HG03196 (cell line): ENCODE measurements around the gene PLXNA2.

ENCODE experiments used
- ATAC-seq: cut with Tn5 transposase; IDR thresholded peaks from one replicate; pipeline ENCODE4 v1.9.1; 2021; ENCODE audit not compliant: unreplicated experiment

Gene PLXNA2

DNA sequence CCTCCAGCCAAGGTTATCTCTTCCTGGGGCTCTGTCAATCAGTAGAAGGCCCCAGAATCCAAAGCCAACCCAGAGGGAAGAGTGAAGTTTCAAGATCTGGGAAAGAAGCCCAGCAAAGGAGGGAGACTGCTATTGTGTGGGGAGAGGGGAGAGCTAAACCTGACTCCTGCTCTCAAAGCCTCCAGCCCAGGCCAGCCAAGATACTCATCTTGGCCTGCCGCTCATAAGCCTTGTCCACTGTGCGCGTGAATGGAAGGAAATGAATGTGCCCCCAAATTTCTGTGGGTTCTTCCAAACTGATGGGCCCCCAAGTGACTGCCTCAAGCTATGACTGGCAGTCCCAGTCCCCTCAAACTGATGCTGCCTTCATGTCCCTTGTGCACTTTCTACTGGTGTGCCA, 2.0 kb downstream of the PLXNA2 start:
- no peak for ATAC-seq

DNA sequence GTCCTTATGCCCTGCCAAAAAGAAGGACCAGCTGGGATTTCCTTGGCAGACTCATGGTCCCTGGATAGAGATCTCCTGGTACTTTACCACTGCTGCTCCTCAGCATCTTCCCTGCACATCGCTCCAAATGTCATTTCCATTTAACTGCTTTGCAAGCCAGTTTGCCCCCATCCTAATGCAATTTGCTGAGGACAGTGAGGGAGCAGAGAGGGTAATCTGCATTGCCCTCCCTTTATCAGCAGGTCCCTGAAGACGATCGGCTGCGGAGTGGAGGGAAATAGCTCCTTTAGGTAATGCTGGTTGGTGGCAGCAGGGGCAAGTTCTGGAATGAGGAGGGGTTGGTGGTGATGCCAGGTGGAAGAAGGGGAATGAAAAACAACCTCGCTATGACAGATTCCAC, 2.7 kb downstream of the PLXNA2 start:
- no peak for ATAC-seq

DNA sequence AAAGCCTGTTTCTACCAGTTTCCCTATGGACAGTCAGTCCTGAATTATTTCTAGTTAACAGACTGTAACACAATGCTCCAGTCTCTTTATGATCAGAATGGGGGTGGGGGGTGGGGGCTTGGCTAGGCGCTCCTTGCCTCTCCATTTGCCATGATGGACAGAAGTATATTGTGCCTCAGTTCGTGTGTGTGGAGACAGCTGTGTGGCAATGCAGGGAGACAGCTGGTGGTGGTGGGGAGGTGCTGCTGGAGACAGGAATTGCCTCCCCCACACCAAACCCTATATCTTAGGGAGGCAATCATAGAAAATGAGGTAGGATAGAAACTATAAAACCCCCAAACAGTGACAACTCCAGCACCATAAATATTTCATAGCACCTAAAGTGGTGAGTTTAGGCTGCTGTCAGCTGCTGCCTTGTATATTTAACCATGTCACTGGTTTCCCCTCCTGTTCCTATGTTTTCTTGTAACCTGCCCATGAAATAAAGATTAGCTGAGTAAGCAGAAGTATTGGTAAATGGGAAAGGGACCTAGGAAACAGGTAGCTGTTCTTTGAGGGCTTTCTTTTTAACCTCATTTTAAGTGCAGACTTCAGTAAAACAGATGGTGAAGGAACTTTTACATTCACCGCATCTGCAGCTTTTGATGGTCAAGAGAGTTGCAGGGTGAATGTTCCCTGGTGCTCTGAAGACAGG, 3.4 kb downstream of the PLXNA2 start:
- ATAC-seq = no peak

DNA sequence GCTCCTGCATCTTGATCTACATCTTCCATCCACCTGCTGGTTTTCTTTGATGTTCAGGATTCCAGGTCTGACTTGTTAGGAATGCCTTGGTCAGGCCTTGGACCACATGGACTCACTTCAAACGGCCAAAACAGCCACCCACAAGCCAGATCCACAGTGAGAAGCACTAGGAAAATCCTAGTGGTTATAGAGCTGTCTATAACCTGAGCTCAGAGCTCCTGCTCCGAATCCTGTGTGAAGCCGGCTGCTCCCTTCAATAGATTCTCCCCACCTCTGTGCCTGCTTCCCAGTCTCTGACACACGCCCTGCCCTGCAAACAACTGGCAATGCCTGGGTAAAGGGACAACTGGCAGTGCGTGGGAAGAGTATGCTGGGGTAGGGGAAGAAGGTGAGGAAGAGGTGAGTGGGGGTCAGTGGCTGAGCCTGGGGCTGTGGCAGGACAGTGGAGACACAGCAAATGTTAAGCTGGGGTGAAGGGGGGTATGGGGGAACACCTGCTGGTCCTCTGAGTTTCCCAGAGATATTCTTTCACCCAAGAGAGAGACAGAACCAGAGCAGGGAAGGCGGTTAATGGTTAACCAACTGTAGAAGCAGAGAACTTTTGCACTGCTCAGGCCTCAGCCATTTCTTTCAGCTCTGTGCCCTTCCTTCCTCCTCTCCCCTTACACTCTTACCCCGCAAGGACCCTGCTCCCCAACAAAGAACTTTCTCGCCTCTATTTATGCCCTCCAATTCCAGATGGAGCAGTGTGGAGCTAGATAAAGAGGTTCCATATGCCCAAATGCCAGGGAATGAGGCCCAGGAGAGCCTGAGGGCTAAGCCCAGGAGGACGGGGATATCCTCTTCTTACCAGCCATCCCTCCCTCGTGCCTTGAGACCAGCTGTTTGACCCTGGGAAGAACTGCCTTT, 4.5 kb downstream of the PLXNA2 start:
- no peak for ATAC-seq

DNA sequence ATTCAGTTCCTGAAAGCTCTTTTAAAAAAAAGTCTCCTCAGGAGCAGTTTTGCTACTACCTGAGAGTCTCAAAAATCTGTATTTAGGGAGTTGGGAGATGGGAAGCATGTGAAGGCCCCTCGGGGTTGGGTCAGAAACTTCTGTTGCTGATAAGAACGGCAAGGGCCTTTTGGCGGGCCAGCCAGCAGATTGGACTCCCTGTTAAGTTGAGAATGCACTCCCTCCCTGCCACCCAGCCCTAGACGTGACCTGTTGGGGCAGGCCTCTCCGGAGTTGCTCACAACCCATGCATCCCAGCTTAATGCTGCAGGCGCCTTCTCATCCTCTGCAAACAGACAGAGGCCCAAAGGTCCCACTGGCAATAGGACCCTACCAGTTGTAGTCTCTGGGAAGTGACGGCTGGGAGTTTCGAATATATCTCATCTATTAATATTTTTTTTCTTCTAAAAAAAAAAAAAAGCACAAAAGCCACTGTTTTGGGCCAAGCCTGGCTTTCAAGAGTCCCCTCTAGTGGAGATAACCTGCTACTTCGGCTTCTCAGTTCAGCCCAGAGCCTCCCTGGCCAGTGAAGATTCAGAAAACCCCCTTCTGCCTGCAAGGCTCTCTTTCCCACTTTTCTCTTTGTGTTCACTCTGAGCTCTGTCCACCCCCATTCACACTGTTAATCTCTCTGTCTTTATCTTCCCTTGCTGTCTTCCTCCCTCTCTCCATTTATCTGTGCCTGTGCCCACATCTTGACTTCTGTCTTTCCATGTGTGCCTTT, 5.3 kb downstream of the PLXNA2 start:
- no peak for ATAC-seq

DNA sequence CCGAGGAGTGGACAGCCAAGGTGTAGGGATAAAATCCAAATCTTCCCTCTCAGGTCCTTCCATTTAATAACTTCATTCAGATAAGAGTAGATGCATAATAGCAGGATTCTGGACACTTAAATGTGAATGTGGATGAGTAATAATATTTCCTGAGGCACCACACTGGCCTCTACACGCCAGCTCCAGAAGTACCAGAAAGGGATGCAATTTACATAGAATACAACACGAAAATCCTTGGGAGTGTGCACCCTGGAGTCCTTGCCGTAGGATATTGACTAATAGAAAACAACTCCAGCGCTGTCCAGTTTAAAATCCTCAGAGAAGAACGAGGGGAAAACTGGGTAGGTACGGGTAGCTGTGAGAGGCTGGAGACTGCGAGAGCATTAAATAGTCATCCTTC, 6.9 kb downstream of the PLXNA2 start:
- no peak for ATAC-seq

DNA sequence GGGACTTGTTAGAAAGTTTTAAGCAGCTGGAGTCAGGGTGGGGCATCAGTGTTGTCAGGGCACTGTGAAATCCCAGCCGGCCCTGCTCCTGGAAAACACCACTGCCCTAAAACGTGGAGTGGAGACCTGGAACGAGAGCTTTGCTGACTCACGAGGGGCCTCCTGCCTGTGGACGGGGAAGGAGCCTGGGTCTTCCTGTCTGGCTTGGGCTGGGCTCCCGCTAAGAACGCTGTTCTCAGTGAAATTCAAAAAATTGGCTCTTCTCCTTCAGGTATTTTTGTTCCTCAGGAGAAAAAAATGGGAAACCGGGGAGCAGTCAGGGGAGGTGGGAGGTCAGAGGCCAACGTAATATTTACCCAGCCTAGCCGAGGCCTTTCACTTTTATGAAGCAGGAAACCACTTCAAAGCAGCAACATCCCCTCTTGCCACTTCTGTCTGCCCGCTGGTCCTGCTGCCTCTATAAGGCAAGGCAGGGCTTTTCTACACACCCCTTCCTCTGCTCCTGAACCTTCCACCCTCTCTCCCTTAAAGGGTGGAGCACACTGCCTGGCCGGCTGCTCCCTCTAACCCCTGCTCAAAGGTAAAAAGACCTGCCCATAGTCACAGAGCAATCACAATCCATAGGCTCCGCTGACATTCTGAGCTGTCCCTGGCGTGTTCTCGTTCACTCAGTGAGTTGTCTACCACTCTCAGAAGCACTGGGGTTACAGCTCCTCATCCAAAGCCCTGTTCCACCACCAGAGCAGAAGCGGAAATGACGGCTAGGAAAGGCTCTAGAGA, 8.0 kb downstream of the PLXNA2 start:
- no peak for ATAC-seq

DNA sequence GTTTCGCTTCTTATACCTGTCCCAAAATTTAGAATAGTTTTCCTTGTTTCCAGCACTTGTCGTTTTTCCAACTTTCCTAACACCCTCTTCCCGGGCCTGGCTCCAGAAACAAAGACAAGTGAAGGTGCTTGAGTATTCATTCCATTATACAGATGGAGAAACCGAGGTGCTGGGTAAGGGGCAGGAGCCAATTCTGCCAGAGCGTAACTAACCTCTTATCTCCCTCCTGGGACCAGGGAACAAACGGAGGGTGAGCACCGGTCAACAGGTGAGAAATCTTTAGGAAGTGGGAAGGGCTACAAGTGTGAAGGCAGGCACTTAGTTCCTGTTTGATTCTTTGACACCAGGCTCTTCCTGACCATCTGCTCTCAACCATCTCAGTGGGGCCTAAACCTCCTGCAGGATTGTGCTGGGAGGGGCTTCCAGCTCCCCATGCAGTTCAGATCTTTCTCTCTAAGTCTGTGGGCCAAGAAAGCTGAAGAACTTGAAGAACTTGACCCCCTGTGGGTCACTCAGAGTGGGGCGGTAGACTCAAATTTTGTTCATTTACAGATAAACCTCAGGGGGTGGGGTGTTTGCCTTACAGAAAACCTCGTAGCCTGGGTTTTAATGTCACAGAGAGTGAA, 8.7 kb downstream of the PLXNA2 start:
- ATAC-seq = no peak

DNA sequence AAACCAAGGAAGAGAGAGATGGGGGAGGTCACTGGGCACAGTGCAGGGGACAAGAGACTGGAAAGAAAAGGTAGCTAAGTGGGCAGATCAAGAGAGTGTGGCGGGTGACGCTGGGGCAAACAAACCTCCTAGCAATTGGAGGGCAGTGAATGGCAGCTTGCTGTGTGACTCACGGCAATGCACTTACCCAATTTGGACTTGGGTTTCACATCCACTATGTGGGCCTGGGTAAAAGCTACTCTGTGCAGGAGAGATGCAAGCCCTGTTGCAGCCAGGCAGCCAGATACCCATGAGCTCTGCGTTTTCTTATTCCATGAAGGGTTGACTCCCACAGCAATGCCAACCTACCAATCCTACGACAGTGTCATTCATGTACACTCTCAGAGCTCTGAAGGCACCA, 9.5 kb downstream of the PLXNA2 start:
- ATAC-seq = no peak

DNA sequence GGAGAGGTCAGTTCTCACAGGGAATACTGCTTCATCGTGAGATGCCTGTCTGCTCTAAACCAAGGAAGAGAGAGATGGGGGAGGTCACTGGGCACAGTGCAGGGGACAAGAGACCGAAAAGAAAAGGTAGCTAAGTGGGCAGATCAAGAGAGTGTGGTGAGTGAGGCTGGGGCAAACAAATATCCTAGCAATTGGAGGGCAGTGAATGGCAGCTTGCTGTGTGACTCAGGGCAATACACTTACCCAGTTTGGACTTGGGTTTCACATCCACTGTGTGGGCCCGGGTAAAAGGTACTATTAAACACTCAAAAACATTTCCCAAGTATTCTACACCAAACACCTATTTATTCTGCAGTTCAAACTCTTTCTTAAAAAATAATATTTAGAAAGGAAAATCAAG, 10.2 kb downstream of the PLXNA2 start:
- ATAC-seq = no peak

DNA sequence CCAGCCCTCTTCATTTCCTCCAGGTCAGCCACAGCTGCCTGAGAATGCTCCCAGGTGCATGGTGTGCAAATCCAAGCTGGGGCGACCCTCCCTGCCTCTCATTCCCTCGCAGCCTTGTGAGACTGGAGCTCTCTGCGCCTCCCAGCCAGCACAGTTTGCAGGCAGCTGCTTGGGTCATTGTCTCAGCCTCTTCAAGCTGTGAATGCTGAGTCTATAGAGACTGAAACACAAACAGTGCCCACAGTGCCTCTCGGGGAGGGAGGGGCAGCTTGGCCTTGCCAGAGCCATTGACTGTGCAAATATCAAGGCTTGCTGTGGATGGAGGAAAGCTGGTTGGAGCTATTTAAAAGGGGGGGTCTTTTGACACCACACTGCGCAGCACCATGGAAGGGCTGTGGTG, 10.6 kb downstream of the PLXNA2 start:
- ATAC-seq = no peak

DNA sequence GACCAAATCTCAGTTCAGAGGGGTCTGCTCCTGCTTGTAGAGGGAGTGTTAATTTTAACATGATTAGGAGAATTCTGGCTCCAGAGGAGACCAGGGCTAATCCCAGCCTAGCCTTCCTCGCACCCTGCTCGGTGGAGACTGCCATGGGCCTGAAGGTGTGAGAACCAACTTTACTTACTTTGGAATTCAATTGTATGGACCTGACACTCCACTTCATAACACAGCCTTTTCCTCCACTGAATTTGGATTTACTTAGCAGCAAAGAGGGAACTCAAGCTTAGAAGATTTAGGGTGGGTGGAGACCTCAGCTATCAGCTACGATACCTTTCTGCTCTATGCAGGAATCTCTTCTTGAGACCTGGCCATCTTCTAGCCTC, 11.5 kb downstream of the PLXNA2 start:
- ATAC-seq = no peak

DNA sequence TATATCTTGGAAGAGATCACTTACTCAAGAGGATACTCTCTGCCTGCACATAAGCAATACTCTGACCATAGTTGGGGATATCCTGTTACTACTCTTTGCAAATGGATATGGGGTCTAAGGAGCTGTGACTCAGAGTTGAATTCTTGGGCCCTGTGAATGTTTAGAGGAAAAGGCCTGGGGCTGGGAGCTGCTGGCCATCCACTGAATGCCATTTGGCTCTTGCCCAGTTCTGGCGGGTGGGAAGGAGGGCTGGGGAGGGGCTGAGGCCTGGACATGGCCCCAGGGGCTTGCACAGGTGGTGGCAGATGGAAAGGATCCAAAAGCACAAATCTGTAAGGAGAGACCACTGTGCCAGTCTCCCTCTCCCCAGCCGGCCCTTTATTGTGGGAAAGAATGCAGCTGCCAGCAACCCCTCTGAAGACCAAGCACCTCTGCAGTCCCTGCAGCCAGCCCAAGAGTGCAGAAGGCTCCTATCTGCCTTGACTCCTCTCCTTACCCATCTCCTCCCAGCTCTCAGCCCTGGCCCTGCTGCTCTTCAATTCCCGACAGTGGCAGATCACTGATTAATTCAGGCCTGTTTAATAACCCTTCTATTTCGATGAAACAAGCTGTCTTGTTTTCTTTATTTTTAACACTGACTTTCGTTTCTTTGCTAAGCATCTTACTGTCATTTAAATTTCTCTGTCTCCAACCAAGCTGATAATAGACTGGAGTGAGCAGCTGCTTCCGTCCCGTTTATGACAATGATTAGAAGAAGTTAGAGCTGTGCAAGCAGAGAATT, 12.1 kb downstream of the PLXNA2 start:
- no peak for ATAC-seq

DNA sequence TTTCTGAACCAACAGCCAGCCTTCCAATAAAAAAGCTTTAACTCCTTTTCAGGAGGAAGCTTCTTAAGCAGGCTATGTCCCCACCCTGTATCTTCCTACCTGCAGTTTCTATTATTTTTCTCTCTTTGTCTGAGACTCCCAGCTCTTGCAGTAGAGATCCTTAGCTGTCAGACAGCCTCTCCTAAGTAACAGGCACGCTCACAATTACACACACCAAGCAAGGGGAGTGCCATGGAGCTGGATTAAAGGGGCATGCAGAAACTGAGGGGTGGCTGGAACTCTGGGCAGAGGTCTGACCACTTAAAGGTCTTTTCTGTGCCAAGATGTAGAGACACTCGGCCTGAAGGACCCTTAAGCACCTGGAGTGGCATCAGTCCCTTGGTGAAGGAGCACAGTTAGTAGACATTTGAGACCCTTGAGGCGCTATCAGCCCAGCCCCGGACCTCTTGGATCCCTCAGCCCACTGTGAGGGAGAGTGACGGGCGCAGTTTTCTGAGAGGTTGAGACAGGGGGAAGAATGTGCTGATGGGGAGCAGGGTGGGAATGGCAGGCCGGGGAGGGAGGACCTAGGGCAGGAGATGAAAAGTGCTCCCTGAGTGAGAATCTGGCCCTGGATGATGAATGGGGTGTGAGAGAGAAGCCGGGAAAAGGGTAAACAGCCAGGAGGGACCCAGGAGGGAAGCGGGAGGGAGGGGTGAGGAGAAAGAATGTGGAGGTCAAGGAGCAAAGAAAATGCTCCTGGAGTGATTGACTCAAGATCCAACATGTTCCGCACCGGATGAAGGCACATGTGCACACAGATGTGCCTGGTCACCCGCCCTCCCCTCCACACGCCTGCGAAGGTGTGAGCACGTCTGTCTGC, 13.3 kb downstream of the PLXNA2 start:
- ATAC-seq = no peak

DNA sequence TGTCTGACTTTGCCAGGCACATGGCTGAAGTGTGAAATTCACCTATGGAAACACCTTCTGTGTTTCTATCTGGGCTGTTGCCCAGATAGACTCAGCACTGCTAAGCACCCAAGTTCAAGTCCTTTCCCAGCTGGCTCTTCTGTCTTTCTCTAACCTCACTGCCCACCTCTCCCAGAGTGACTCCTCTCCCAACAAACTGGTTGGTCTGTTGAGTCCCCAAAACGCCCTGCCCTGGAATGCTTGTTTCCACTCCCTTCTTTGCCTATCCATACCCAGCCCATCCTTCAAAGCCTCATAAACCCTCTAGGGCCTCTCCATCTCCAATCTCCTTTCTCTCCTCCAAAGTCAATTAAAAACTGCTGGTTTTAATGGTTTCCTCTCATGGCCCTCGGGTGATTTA, 15.6 kb downstream of the PLXNA2 start:
- ATAC-seq = no peak

DNA sequence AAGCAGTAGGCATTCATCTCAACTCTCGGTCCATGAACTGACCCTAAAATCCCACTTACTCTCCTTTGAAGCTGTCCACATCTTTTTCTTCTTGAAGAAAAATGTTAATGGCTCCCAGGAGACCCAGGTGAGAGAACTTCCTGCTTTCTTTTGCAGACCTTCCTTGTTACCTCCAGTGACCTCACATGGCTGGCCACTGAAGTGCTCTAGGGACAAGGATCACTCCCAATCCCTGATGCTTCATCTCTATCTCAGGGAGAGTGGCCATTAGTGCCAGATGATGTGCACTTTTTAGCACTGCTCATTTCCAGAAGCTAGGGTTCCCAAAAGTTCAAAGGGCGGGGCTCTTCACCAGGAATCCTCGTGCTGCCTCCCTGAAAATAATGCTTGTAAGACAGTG, 16.2 kb downstream of the PLXNA2 start:
- ATAC-seq = no peak

DNA sequence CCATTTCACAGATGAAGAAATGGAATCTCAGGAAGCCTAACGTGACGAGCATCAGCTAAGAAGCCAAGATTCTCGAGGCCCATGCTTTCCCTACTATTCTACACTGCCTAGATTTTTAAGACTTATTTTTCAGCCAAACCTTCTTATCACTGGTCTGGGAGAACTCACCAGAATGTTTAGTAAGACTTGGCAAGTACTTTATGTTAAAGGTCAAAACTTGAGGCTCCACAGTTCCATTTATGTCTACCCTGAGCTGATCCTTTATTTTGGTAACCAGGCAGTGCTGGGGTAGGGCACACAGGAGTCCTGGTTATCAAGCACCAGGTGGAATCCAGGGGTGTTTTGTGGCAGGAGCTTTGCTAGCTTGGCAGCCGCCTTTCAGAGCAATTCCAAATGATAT, 16.8 kb downstream of the PLXNA2 start:
- ATAC-seq = no peak

DNA sequence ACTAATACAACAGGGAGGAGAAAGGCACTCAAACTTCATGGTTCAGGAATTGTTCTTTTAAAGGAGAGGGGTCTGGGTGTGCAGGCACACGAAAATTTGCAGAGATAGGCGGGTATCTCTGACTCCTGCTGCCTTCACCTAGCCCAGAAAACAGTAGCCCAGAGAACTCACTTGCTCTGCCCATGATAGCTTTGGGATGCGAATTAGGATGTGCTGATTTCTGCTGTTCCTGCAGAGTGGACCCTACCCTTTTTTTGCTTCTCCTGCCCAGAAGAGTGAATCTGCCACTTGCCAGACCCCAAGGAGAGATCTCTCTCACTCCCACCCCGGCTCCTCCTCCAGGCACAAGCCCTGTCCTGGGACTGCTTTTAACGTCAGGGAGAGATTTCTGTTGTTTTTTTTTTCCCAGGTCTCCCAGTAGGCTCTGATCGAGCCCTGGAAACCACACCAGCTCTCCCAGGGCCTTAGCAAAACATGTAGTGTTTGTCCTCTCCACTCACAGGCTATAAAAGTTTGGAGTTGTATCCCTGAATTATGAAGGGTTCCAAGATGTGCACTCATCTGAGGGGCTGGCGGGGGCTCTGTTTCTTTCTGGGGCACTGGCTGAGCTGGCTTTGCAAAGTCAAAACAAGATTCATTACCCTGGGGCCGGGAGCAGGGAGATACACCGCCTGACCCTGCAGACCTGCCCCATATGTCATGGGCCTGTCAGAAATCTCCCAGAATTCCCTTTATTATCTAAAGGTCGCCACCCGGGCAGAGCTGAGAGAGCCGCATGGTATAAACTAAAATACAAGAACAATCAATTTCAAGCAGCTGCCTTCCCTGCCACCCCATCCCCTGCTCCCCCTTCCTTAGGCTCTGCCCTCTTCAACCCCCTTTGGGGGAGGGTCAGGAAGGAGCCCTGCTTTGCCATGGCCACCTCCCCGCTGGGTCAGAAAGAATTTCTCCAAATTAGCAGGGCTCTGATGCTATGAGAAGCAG, 17.9 kb downstream of the PLXNA2 start:
- no peak for ATAC-seq
